OCI-LY1 (cell line): ENCODE data around the gene CAMTA1.

Experiments
- H2AFZ ChIP-seq: fragments of 200-600 bp; sonication (generic), shearing (Covaris generic); 2 replicates; pipeline ENCODE4 v1.6.0; 2014; ENCODE audit warnings: antibody characterized with exemption, mild to moderate bottlenecking, low read length
- H3F3A ChIP-seq: fragments of 200-600 bp; sonication (generic), shearing (Covaris generic); 2 replicates; pipeline ENCODE4 v1.6.0; 2014; ENCODE audit warnings: mild to moderate bottlenecking, antibody characterized with exemption, low read length, moderate library complexity; ENCODE audit not compliant: insufficient read depth
- H3K27ac ChIP-seq: fragments of 200-600 bp; sonication (generic); 2 replicates; pipeline ENCODE4 v1.5.1; 2014; ENCODE audit warnings: low read length, mixed run types, mild to moderate bottlenecking, low read depth; ENCODE audit not compliant: poor library complexity, severe bottlenecking
- H3K27me3 ChIP-seq: fragments of 200-600 bp; sonication (generic); 2 replicates; pipeline ENCODE4 v1.6.0; 2014; ENCODE audit warnings: antibody characterized with exemption, mild to moderate bottlenecking, low read length, moderate library complexity; ENCODE audit not compliant: insufficient read depth
- H3K36me3 ChIP-seq: fragments of 200-600 bp; sonication (generic); 2 replicates; pipeline ENCODE4 v1.6.1; 2014; ENCODE audit warnings: mild to moderate bottlenecking, antibody characterized with exemption, low read length, moderate library complexity, mixed read lengths; ENCODE audit not compliant: insufficient read depth
- H3K4me1 ChIP-seq: fragments of 200-600 bp; sonication (generic); 2 replicates; pipeline ENCODE4 v1.5.1; 2014; ENCODE audit warnings: mild to moderate bottlenecking, low read length, moderate library complexity; ENCODE audit not compliant: insufficient read depth, severe bottlenecking
- H3K4me2 ChIP-seq: fragments of 200-600 bp; sonication (generic), shearing (Covaris generic); 2 replicates; pipeline ENCODE4 v1.6.1; 2014; ENCODE audit warnings: low read length
- H3K4me3 ChIP-seq: fragments of 200-600 bp; sonication (generic); 2 replicates; pipeline ENCODE4 v1.5.1; 2014; ENCODE audit warnings: low read length, low read depth, mild to moderate bottlenecking, mixed read lengths; ENCODE audit not compliant: poor library complexity, severe bottlenecking
- H3K79me2 ChIP-seq: fragments of 200-600 bp; shearing (Covaris generic); 2 replicates; pipeline ENCODE4 v1.6.1; 2016; ENCODE audit warnings: mixed run types, low read length, mixed read lengths; ENCODE audit not compliant: insufficient read depth
- H3K9ac ChIP-seq: fragments of 200-600 bp; sonication (generic), shearing (Covaris generic); 2 replicates; pipeline ENCODE4 v1.6.1; 2014; ENCODE audit warnings: mild to moderate bottlenecking, low read length, mixed read lengths
- H3K9me2 ChIP-seq: fragments of 200-600 bp; sonication (generic), shearing (Covaris generic); 2 replicates; pipeline ENCODE4 v1.6.1; 2014; ENCODE audit warnings: low read depth, mild to moderate bottlenecking, low read length, mixed read lengths
- H3K9me3 ChIP-seq: fragments of 200-600 bp; shearing (Covaris generic); 2 replicates; pipeline ENCODE4 v1.6.1; 2014; ENCODE audit warnings: low read length, mixed read lengths
- H4K20me1 ChIP-seq: fragments of 200-600 bp; sonication (generic), shearing (Covaris generic); 2 replicates; pipeline ENCODE4 v1.6.0; 2016; ENCODE audit warnings: mild to moderate bottlenecking, low read length; ENCODE audit not compliant: insufficient read depth
- EZH2 ChIP-seq: fragments of 200-600 bp; sonication (generic), shearing (Covaris generic); IDR thresholded peaks from 2 replicates; pipeline ENCODE4 v1.8.0; 2017; ENCODE audit warnings: borderline replicate concordance, mixed run types, mild to moderate bottlenecking, antibody characterized with exemption, low read length, moderate library complexity, mixed read lengths
- TF ChIP-seq, protein P1 (sequence below): fragments of 200-600 bp; sonication (generic), shearing (Covaris generic); IDR thresholded peaks from 2 replicates; pipeline ENCODE4 v1.5.1; 2017; ENCODE audit warnings: mild to moderate bottlenecking, antibody characterized with exemption, low read length, moderate library complexity, mixed read lengths

The CAMTA1 gene

DNA sequence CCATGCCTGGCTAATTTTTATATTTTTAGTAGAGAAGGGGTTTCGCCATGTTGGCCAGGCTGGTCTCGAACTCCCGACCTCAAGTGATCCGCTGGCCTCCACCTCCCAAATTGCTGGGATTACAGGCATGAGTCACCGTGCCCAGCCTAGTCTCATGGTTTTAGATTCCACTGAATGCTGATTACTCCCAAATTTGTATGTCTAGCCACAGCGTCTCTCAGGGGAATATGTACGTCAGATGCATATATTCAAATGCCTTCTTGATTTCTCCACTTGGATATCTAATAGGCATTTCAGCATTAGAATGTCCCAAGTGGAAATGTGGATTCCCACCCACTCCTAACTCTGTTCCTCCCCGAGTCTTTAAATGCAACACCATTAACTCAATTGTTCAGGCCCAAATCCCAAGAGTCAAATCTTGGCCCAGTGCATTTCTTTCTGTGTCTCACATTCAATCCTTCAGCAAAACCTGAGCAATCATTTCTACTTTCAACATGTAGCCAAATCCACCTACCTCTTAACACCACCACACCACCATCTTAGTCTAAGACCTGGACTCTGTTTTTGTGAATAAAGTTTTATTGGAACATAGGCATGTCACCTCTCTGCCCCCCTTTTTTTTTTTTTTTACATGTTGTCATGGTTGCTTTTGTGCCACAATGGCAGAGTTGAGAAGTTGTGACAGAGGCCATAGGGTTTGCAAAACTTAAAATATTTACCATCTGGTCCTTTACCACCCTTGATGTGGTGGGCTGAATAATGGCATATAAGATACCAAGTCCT, 9.8 kb upstream of the CAMTA1 start:
- Histone ChIP-seq H3K27me3 (no peaks in the 10 kb centered on the region), H4K20me1 (no peaks in the 10 kb centered on the region), H3K4me1 (peaks cover 49% of the 10 kb centered on the region), H3K9ac (no peak overlapping the region), H3K27ac (no peak overlapping the region), H3K4me2 (no peak overlapping the region), H3K79me2 (no peaks in the 10 kb centered on the region), H3F3A (peaks cover 6% of the 10 kb centered on the region; the same call in 1 of the 2 replicates), H2AFZ (no peak overlapping the region), H3K9me2 (no peaks in the 10 kb centered on the region), H3K36me3 (0 out of 2 replicates have a peak, but pooled peaks cover 3% of the 10 kb centered on the region), H3K4me3 (no peak overlapping the region), H3K9me3 (peaks cover 5% of the 10 kb centered on the region)
- TF ChIP-seq, protein P1, sequence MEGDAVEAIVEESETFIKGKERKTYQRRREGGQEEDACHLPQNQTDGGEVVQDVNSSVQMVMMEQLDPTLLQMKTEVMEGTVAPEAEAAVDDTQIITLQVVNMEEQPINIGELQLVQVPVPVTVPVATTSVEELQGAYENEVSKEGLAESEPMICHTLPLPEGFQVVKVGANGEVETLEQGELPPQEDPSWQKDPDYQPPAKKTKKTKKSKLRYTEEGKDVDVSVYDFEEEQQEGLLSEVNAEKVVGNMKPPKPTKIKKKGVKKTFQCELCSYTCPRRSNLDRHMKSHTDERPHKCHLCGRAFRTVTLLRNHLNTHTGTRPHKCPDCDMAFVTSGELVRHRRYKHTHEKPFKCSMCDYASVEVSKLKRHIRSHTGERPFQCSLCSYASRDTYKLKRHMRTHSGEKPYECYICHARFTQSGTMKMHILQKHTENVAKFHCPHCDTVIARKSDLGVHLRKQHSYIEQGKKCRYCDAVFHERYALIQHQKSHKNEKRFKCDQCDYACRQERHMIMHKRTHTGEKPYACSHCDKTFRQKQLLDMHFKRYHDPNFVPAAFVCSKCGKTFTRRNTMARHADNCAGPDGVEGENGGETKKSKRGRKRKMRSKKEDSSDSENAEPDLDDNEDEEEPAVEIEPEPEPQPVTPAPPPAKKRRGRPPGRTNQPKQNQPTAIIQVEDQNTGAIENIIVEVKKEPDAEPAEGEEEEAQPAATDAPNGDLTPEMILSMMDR = no peak
- no peak for TF ChIP-seq EZH2

DNA sequence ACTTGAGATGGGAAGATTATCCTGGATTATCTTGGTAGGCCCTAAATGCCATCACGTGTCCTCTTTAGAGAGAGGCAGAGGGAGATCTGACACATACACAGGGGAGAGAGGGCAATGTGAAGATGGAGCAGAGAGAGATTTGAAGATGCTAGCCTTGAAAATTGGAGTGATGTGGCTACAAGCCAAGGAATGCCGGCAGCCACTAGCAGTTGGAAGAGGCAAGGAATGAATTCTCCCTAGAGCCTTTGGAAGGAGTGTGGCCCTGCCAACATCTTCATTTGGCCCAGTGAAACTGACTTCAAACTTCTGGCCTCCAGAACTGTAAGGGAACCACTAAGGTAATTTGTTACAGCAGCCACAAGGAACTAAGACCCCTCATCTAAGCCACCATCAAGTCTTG, 8.9 kb upstream of the CAMTA1 start:
- no peaks in the 10 kb centered on the region for H3K27me3 ChIP-seq
- H3K27ac ChIP-seq = no peak overlapping the region
- peaks cover 5% of the 10 kb centered on the region for H3K9me3 ChIP-seq
- no peak overlapping the region for H2AFZ ChIP-seq
- no peaks in the 10 kb centered on the region for H4K20me1 ChIP-seq
- H3K36me3 ChIP-seq = 0 out of 2 replicates have a peak, but pooled peaks cover 3% of the 10 kb centered on the region
- TF ChIP-seq, protein P1 = no peak
- no peak for TF ChIP-seq EZH2
- H3K4me1 ChIP-seq = peaks cover 40% of the 10 kb centered on the region
- H3K79me2 ChIP-seq = no peaks in the 10 kb centered on the region
- H3K9me2 ChIP-seq = no peaks in the 10 kb centered on the region
- peaks cover 4% of the 10 kb centered on the region; the same call in 1 of the 2 replicates for H3F3A ChIP-seq
- H3K9ac ChIP-seq = no peak overlapping the region
- H3K4me2 ChIP-seq = no peak overlapping the region
- H3K4me3 ChIP-seq = no peak overlapping the region

DNA sequence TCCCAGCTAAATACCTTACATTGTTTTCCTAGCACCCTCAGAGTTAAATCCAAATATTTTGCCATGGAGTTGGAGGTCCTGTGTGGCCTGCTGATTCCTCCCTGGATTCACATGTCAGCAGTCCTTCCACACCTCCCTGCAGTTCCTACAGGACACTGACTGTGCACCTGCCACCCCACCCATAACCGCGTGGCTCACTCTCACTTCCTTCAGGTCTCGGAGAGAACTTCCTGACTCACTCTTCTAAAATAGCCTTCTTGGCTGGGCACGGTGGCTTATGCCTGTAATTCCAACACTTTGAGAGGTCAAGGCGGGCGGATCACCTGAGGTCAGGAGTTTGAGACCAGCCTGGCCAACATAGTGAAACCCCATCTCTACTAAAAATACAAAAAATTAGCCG, 8.4 kb upstream of the CAMTA1 start:
- Histone ChIP-seq H3K9ac (no peak overlapping the region), H3F3A (no peaks in the 10 kb centered on the region; the same call in 1 of the 2 replicates), H4K20me1 (no peaks in the 10 kb centered on the region), H3K9me3 (peaks cover 5% of the 10 kb centered on the region), H3K27ac (peak overlapping the region; percentile 70), H2AFZ (no peak overlapping the region), H3K79me2 (no peaks in the 10 kb centered on the region), H3K4me1 (peaks cover 35% of the 10 kb centered on the region), H3K27me3 (no peaks in the 10 kb centered on the region), H3K36me3 (0 out of 2 replicates have a peak, but pooled peaks cover 3% of the 10 kb centered on the region), H3K4me2 (0 out of 2 replicates have a peak overlapping the region, but pooled peaks have one; percentile 30), H3K9me2 (no peaks in the 10 kb centered on the region), H3K4me3 (no peak overlapping the region)
- no peak for TF ChIP-seq EZH2
